Natural killer cell (primary cell): ENCODE data around the gene TMEM35A. TPM values are rescaled to one million over a fixed set of nuclear protein-coding genes. Genes with fewer than 3 reads are reported as not detected.

Source experiments
- ATAC-seq, 3 donors: fragments of 150-1000 bp in 2 of 3; fragments of 200-7000 bp in 1 of 3; cut with Tn5 transposase; 1 replicate in 1 of 3; 2 replicates in 2 of 3; pipeline ENCODE4 v1.10.0; 2021; ENCODE audit warnings: mild to moderate bottlenecking in 2 of 3, moderate library complexity in 2 of 3
- DNase-seq, 2 donors: peaks; one replicate each; pipeline versions ENCODE4 v3.0.0 to v3.0.0-alpha.2; 2013 to 2021; ENCODE audit warnings: mixed read lengths in 1 of 2
- H3K27ac ChIP-seq: one replicate; pipeline ENCODE4 v1.5.1; 2013; ENCODE audit warnings: mild to moderate bottlenecking, low read length
- H3K27me3 ChIP-seq: one replicate; pipeline ENCODE4 v1.6.1; 2013; ENCODE audit warnings: low read length; ENCODE audit not compliant: control insufficient read depth, insufficient read depth
- H3K36me3 ChIP-seq: one replicate; pipeline ENCODE4 v1.6.1; 2013; ENCODE audit warnings: low read length; ENCODE audit not compliant: control insufficient read depth, insufficient read depth
- H3K4me1 ChIP-seq: one replicate; pipeline ENCODE4 v1.6.1; 2013; ENCODE audit warnings: low read length; ENCODE audit not compliant: control insufficient read depth, insufficient read depth
- H3K4me3 ChIP-seq: one replicate; pipeline ENCODE4 v1.5.1; 2013; ENCODE audit warnings: low read length
- H3K9me3 ChIP-seq: one replicate; pipeline ENCODE4 v1.6.1; 2013; ENCODE audit warnings: low read length; ENCODE audit not compliant: control insufficient read depth, insufficient read depth
- H3K27ac Mint-ChIP-seq, 2 donors: one replicate each; pipeline ENCODE4 v1.8.0; 2022; ENCODE audit warnings: mild to moderate bottlenecking in 2 of 2, mixed read lengths in 2 of 2, moderate library complexity in 1 of 2
- H3K27me3 Mint-ChIP-seq, 2 donors: one replicate each; pipeline ENCODE4 v1.8.0; 2022; ENCODE audit warnings: low read depth in 2 of 2, mixed read lengths in 2 of 2
- H3K36me3 Mint-ChIP-seq: one replicate; pipeline ENCODE4 v1.8.0; 2022; ENCODE audit warnings: mixed read lengths
- H3K4me1 Mint-ChIP-seq, 2 donors: one replicate each; pipeline ENCODE4 v1.8.0; 2022; ENCODE audit warnings: mixed read lengths in 2 of 2
- H3K4me3 Mint-ChIP-seq: one replicate; pipeline ENCODE4 v1.8.0; 2022; ENCODE audit warnings: mild to moderate bottlenecking, moderate library complexity, mixed read lengths
- H3K9me3 Mint-ChIP-seq, 2 donors: one replicate each; pipeline ENCODE4 v1.8.0; 2022; ENCODE audit warnings: mixed read lengths in 2 of 2
- WGBS: methylation state at CpG from one replicate; pipeline ENCODE4 v1.1.7; 2013; ENCODE audit warnings: missing lambda C conversion rate; ENCODE audit not compliant: insufficient coverage; 5-methylcytosine and 5-hydroxymethylcytosine counted together
- intact Hi-C: fragments of 100-400 bp; cut with micrococcal nuclease; formaldehyde crosslinking; loops from one replicate; pipeline ENCODE4 v1.14.2; 2022
- total RNA-seq, 4 donors: library from RNA; stranded (reverse); fragments of 120-200 nt in 1 of 4; gene quantifications; one replicate each; pipeline versions ENCODE4 v1.2.3 to v1.2.4, GENCODE V29; 2013 to 2022
- TF ChIP-seq, protein P1 (sequence below): fragments of 200-600 bp; IDR thresholded peaks from one replicate; pipeline ENCODE4 v1.8.0; 2022; ENCODE audit warnings: antibody characterized with exemption

Gene TMEM35A
- total RNA-seq, 3 donors from 2014 or later (not counting 1 experiment from before 2014, with no cell fraction given) = not detected

DNA sequence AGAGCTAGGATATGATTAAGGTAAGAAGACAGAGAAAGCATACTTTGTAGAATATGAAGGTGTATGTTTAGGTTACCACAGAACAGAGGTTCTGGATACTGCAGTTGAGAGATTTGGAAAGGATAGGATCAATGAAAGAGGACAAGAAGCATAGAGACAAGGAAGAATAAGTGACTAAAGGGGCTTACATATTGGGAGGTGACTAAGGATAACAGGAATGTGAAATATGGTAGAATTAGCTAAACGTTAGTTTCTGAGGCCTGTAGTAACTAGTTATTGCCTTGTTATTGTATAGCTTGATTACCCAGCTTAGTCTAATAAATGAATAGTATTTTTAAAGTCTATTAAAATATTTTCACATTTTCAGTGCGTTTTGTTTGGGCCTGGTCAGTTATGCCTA is 57.6 kb downstream of the TMEM35A start:
- no peak for DNase-seq
- no peak for ATAC-seq
- no CpG with 5 or more reads among the region's 2 CpGs for WGBS
- no peaks in the 10 kb centered on the region for H3K4me1 ChIP-seq
- H3K36me3 ChIP-seq = no peaks in the 10 kb centered on the region
- Mint-ChIP-seq H3K4me3 (no peak overlapping the region), H3K27ac (no peak overlapping the region), H3K4me1 (no peaks in the 10 kb centered on the region), H3K27me3 (no peaks in the 10 kb centered on the region), H3K9me3 (no peaks in the 10 kb centered on the region), H3K36me3 (no peaks in the 10 kb centered on the region)
- no peak overlapping the region for H3K4me3 ChIP-seq
- TF ChIP-seq, protein P1, sequence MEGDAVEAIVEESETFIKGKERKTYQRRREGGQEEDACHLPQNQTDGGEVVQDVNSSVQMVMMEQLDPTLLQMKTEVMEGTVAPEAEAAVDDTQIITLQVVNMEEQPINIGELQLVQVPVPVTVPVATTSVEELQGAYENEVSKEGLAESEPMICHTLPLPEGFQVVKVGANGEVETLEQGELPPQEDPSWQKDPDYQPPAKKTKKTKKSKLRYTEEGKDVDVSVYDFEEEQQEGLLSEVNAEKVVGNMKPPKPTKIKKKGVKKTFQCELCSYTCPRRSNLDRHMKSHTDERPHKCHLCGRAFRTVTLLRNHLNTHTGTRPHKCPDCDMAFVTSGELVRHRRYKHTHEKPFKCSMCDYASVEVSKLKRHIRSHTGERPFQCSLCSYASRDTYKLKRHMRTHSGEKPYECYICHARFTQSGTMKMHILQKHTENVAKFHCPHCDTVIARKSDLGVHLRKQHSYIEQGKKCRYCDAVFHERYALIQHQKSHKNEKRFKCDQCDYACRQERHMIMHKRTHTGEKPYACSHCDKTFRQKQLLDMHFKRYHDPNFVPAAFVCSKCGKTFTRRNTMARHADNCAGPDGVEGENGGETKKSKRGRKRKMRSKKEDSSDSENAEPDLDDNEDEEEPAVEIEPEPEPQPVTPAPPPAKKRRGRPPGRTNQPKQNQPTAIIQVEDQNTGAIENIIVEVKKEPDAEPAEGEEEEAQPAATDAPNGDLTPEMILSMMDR = no peak
- H3K27me3 ChIP-seq = no peaks in the 10 kb centered on the region
- no peaks in the 10 kb centered on the region for H3K9me3 ChIP-seq
- intact Hi-C loops = no loop called here
- H3K27ac ChIP-seq = no peak overlapping the region

Other genes with a start within 250 kb of the TMEM35A start
- gene NOX1, start 204.5 kb upstream of the TMEM35A start, total RNA-seq = not detected
- under 1 TPM in 2 of 3 donors, not detected in 1; 0.20 to 0.38 TPM for gene XKRX, start 150.0 kb upstream of the TMEM35A start, total RNA-seq
- gene ARL13A, start 109.2 kb upstream of the TMEM35A start, total RNA-seq = not detected
- 10 to 100 TPM; 31.2 to 37.1 (median 36.7) TPM for gene TRMT2B, start 26.8 kb upstream of the TMEM35A start, total RNA-seq
- gene CENPI, start 19.3 kb downstream of the TMEM35A start, total RNA-seq = 1 to 10 TPM; 1.0 to 1.6 (median 1.2) TPM
- under 1 TPM in 1 of 3 donors, not detected in 2; 0.07 TPM for gene DRP2, start 140.9 kb downstream of the TMEM35A start, total RNA-seq
- gene TAF7L, start 212.5 kb downstream of the TMEM35A start, total RNA-seq = not detected